ENCODE measurements around the gene ADGRE2. TPM values are rescaled to one million over a fixed set of nuclear protein-coding genes. Genes with fewer than 3 reads are reported as not detected.

ADGRE2 gene
- total RNA-seq, 1 experiment from 2014 or later, result 1.2 TPM

DNA sequence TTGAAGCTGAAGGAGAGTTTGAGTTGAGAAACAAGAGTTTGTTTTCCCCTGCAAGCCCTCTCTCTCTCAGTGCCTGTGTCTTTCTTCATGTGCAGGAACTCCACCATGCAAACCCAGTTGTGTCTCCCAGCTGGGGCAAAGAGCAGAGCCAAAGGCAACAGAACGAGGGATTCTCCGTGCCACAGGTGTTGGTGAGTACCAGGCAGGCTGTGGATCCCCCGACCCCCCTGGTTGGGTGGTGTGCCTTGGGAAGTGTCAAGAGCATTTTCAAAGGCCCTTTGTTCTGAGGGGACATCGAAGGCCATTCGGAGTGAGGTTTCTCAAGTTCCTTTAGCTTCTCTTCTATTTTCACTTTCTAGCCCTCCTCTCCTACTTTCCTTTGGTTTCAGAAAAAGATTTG, 82.9 kb downstream of the ADGRE2 start:
- no peak overlapping the region for H3K4ac ChIP-seq (ENCODE audit: low read depth, low read length)
- H3K4me2 ChIP-seq (ENCODE audit: insufficient read depth, insufficient read length, low read length), result no peak overlapping the region
- WGBS (ENCODE audit: extremely low coverage, insufficient read length, low lambda C conversion rate), result no CpG with 5 or more reads among the region's 5 CpGs
- Mint-ChIP-seq H3K27ac (no peak overlapping the region), H3K4me1 (peaks cover 3 to 8% of the 10 kb centered on the region in 2 experiments; a peak in 1 of 4 replicates), H3K4me3 (no peak overlapping the region), H3K27me3 (ENCODE audit: low read depth) (no peaks in the 10 kb centered on the region), H3K36me3 (ENCODE audit: insufficient read depth in 1 of 3, low read depth in 3 of 3) (peaks cover 19 to 41% (median 29%) of the 10 kb centered on the region in 3 experiments; a peak in 6 of 7 replicates), H3K9me3 (no peaks in the 10 kb centered on the region)
- H3T11ph ChIP-seq (ENCODE audit: low read length), result no peak overlapping the region
- no peaks in the 10 kb centered on the region for H4K20me1 ChIP-seq (ENCODE audit: control insufficient read depth, insufficient read depth, insufficient read length)
- H3K56ac ChIP-seq (ENCODE audit: insufficient read length, low read depth, low read length), result no peak overlapping the region
- no peaks in the 10 kb centered on the region for H3K9me3 ChIP-seq (ENCODE audit: control insufficient read depth, low read depth, low read length)
- H2BK12ac ChIP-seq (ENCODE audit: insufficient read length, low read depth, low read length), result no peak overlapping the region
- H3K79me2 ChIP-seq (ENCODE audit: insufficient read depth, low read length), result no peaks in the 10 kb centered on the region
- H3K27ac ChIP-seq (ENCODE audit: insufficient read length, low read depth, low read length), result no peak overlapping the region
- no peak overlapping the region for H3K9ac ChIP-seq (ENCODE audit: extremely low read depth, insufficient read length, low read length)
- no peaks in the 10 kb centered on the region for H3K79me1 ChIP-seq (ENCODE audit: insufficient read depth, low read depth, low read length, poor library complexity, severe bottlenecking)
- TF ChIP-seq, protein P1, sequence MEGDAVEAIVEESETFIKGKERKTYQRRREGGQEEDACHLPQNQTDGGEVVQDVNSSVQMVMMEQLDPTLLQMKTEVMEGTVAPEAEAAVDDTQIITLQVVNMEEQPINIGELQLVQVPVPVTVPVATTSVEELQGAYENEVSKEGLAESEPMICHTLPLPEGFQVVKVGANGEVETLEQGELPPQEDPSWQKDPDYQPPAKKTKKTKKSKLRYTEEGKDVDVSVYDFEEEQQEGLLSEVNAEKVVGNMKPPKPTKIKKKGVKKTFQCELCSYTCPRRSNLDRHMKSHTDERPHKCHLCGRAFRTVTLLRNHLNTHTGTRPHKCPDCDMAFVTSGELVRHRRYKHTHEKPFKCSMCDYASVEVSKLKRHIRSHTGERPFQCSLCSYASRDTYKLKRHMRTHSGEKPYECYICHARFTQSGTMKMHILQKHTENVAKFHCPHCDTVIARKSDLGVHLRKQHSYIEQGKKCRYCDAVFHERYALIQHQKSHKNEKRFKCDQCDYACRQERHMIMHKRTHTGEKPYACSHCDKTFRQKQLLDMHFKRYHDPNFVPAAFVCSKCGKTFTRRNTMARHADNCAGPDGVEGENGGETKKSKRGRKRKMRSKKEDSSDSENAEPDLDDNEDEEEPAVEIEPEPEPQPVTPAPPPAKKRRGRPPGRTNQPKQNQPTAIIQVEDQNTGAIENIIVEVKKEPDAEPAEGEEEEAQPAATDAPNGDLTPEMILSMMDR (conservative IDR thresholded peaks at IDR 0.05), result no peak
- H3K23ac ChIP-seq (ENCODE audit: insufficient read length, low read depth, low read length), result no peak overlapping the region
- H4K91ac ChIP-seq (ENCODE audit: insufficient read length, low read depth, low read length), result no peak overlapping the region
- no peak overlapping the region for H2BK5ac ChIP-seq (ENCODE audit: insufficient read length, low read length)
- H4K5ac ChIP-seq (ENCODE audit: insufficient read length, low read depth, low read length), result no peak overlapping the region
- no peaks in the 10 kb centered on the region for H3K4me1 ChIP-seq (ENCODE audit: insufficient read depth, low read length)
- H2BK15ac ChIP-seq (ENCODE audit: low read depth, low read length), result no peak overlapping the region
- no peak overlapping the region for H3K18ac ChIP-seq (ENCODE audit: insufficient read length, low read depth, low read length)
- H2AFZ ChIP-seq (ENCODE audit: low read length), result no peak overlapping the region
- H4K8ac ChIP-seq (replicated peaks; ENCODE audit: insufficient read length, low read depth, low read length), result no peak overlapping the region
- H3K14ac ChIP-seq (ENCODE audit: insufficient read depth, low read length), result no peak overlapping the region
- H2BK120ac ChIP-seq (ENCODE audit: low read depth, low read length, poor library complexity, severe bottlenecking), result no peak overlapping the region
- DNase-seq, result no peak
- H2BK20ac ChIP-seq (ENCODE audit: low read depth, low read length, poor library complexity, severe bottlenecking), result no peak overlapping the region
- H3K23me2 ChIP-seq (ENCODE audit: insufficient read length, low read depth, low read length, poor library complexity, severe bottlenecking), result no peaks in the 10 kb centered on the region
- H2AK5ac ChIP-seq (ENCODE audit: insufficient read length, low read length), result no peak overlapping the region
- H3K27me3 ChIP-seq (ENCODE audit: insufficient read depth, low read length), result no peaks in the 10 kb centered on the region
